Astrocyte of the hippocampus (primary cell): ENCODE data around the gene TCF25.
"Not testable (repeated sequence)": the region's sequence is repeated elsewhere in the genome, so short reads cannot be mapped to it uniquely, and the experiment has no call there.

Experiments used
- DNase-seq: peaks from one replicate; pipeline ENCODE4 v3.0.0; 2011; ENCODE audit warnings: low read depth, low spot score

The TCF25 gene

DNA sequence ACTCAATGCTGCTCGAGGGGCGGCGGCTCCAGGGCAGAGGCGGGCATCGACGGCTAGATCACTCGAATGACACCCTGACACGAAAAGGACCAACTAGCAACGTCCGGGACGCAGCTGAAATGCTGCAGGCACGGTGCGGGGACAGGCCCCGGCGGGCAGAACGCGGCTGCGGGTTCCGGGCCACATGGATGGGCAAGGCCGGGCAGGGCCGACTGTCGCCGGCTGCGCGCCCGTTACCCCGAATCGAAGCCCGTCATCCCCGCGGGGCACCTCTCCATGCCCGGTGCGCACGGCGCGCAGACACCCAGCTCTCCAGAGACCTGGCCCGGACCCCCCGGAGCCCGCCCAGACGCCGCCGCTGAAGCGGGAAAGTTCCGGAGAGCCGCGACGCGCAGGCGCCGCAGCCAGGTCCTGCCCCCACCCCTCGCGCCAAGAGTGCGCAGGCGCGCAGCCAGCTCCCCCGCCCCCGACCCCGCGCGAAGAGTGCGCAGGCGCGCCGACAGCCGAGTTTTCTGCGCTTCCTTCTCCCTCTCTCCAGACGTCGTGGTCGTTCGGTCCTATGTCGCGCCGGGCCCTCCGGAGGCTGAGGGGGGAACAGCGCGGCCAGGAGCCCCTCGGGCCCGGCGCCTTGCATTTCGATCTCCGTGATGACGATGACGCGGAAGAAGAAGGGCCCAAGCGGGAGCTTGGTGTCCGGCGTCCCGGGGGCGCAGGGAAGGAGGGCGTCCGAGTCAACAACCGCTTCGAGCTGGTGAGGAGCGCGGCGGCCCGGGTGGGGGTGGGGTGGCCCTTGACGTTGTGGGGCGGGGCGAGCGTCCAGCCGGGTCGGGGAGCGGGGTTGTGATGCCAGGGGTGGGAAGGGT lies at the start of gene TCF25:
TSS of gene TCF25 (plus strand) at position 484 of the 863 bp plus-strand sequence. CDS start at position 560, 76 bp downstream.
- DNase-seq, result peak; percentile 96

- DNase-seq, result not testable (repeated sequence)
Measured at GRCh38 chr16:89823824-89824148, 49.6 kb upstream of the TCF25 start.

- DNase-seq, result no peak
Measured at GRCh38 chr16:89826531-89827382, 46.6 kb upstream of the TCF25 start.

DNA sequence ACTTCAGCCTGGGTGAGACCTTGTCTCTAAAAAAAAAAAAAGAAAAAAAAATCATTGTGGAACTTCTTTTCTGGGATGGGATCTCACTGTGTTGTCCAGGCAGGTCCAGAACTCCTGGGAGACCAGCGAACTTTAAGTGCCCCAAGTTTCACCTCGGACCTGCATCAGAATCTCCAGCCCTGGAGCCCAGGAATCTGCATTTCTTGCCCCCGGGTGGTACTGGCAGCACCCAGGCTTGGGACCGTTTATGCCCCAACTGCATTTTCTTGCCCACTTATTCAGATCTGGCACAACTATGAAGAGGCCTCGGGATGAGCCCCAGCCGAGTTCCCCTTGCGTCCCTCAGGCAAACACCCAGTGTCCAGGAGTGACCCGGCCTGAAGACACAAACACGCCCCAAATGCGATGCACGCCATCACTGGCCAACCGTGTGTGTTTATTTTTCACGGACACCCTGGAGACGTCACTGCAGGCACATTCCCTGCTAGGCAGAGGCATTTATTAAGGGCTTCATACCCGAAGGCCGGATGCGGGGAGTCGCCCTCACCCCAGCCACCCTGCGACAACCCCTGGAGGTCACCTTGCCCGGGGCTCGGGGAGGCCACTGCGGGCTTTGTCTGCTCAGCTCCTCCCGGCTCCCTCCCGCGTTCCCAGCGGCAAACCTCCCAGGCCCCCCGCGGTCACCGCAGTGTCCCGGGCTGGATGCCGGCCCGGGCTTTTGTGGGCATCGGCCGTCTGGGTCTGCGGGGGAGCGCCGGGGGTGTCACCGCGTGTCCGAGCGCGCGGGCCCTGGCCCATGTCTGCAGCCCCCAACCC lies 45.8 kb upstream of the TCF25 start:
- DNase-seq, result peak; percentile 76

- DNase-seq, result peak; percentile 95
Measured at GRCh38 chr16:89828199-89828869, 45.1 kb upstream of the TCF25 start, which contains the start of gene SPIRE2. Gene SPIRE2 (plus strand): TSS chr16:89828475. CDS start chr16:89828551, 76 bp downstream.

GRCh38 chr16:89828870-89829629 lies 44.3 kb upstream of the TCF25 start:
- no peak for DNase-seq

DNA sequence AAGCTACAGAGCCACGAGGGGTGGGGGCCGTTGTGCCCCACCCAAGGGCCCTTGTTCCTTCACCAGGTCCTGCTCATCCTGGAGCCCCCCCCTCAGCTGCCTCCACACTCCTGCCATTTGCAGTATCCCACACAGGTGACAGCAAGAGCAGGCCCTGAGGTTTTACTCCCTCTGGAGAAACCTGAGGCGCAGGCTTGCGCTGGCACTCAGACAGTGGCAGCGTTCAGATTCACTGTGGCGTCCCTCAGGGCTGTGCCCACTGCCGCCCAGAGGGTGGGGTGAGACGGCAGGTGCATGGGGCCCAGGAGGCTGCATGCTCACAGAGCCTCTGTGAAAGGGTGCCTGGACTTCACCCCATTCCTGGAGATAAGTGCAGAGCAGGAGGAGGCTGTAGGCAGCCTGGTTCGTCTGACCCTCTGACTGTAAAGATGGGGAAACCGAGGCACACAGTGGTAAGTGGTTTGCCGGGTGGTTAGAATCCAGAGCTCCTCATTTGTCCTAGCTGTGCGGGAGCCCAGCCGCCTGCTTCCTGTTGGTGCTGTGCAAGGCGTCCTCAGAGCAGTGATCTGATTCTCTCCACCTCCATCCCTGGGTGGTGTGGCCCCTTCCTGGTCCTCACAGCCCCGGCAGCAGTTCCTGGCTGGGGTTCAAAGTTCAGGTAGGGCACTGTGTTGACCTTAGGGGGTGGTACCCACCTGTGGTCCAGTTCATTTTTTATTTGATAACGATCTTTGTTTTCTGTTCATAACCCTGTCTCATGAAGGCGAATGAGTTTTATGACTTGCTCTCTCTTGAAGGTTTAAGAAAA lies 43.6 kb upstream of the TCF25 start:
- no peak for DNase-seq

DNA sequence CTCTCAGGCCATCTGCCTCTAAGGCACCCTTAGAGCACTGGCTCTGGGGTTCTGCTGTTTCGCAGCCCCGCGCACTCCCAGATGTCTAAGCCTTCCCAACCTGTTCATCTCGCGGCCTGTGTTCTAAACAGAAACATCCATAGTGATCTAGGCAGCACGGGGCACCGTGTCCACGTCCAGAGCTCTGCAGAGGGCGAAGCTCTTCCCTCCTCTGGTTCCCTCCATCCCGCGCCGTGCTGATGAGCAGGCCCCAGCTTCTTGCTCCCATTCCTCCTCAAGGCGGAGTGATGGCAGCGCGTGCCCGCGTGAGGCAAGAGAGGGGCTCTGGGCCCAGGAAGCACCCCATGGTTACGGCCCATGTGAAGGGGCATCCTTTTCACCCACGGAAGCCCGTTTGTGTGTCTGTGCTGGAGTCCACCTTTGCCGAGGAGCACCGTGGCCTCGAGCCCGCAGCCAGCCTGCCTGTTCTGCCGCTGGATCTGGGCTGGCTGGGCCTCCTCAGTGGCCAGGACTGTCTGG lies 41.5 kb upstream of the TCF25 start:
- DNase-seq, result no peak

GRCh38 chr16:89833664-89834363 lies 39.6 kb upstream of the TCF25 start:
- not testable (repeated sequence) for DNase-seq

DNA sequence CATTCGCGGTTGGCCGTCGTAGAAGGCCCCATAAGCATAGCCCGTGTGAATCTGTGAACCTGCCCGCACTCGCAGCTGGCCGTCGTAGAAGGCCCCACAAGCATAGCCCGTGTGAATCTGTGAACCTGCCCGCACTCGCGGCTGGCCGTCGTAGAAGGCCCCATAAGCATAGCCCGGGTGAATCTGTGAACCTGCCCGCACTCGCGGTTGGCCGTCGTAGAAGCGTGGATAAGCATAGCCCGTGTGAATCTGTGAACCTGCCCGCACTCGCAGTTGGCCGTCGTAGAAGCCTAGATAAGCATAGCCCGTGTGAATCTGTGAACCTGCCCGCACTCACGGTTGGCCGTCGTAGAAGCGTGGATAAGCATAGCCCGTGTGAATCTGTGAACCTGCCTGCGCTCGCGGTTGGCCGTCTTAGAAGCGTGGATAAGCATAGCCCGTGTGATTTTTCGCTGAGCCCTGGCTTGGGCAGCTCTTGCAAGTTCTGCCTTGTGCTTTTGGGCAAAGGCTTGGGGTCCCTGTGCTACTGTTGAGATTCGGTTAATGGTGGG lies 38.5 kb upstream of the TCF25 start:
- DNase-seq, result not testable (repeated sequence)

- DNase-seq, result not testable (repeated sequence)
Measured at GRCh38 chr16:89836484-89836883, 36.9 kb upstream of the TCF25 start.

GRCh38 chr16:89837014-89837546 lies 36.3 kb upstream of the TCF25 start:
- no peak for DNase-seq

DNA sequence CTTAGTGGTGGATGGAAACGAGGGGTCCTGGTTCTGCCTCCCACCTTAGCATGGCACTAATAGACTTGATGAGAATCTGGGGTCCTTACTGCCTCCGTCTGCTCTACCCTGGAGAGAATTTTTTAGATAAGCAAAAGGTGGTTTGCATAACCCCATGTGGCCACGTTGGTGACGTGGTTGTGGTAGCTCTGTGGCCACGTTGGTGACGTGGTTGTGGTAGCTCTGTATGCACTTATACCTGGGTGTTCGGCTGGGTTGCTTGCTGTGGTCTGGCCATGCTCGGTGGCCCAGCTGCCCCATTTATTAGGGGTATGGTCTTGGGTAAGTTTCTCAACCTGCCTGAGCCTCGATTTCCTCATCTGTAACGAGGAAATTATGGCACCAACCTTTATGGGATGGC lies 32.1 kb upstream of the TCF25 start:
- DNase-seq, result no peak

DNA sequence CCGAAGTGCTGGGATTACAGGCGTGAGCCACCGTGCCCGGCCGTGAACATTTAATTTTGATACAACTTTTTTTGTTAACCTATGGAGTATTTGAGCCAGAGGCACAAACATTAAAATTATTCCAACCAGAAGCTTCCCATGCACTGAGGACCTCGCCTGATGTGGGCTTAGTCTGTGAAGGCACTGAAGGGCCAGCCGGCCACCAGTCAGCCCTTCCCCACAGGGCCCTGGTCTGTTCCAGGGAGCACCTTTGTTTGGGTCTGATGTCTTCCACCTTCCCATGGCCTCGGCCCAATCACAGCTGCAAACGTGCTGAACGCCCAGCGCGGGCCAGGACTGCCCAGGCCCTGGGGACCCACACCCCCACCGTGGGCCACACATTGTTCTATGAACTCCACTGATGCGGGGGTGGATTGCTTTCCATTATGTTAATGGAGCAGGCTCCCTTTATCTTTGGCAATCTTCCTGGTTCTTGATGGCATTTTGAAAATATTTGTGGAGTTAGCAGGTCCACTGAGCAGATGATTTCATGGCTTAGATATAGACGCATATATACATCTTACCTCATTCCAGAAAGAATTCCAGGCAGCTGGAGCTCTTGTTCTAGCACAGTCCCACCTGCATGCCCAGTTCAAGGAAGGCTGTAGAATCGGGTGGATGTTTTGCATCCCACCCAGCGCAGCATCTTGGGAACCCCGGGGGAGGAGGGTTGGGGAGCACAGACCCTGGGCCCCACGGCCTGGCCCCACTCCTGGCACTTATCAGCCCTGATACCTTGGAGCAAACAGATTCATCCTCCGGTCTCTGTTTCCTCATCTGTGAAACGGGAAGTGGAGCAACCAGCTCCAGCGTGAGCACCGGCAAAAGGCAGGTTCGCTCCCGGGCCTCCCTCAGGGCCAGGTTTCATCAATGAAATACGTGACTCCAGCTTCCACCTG lies 30.7 kb upstream of the TCF25 start:
- peak; percentile 91 for DNase-seq

DNA sequence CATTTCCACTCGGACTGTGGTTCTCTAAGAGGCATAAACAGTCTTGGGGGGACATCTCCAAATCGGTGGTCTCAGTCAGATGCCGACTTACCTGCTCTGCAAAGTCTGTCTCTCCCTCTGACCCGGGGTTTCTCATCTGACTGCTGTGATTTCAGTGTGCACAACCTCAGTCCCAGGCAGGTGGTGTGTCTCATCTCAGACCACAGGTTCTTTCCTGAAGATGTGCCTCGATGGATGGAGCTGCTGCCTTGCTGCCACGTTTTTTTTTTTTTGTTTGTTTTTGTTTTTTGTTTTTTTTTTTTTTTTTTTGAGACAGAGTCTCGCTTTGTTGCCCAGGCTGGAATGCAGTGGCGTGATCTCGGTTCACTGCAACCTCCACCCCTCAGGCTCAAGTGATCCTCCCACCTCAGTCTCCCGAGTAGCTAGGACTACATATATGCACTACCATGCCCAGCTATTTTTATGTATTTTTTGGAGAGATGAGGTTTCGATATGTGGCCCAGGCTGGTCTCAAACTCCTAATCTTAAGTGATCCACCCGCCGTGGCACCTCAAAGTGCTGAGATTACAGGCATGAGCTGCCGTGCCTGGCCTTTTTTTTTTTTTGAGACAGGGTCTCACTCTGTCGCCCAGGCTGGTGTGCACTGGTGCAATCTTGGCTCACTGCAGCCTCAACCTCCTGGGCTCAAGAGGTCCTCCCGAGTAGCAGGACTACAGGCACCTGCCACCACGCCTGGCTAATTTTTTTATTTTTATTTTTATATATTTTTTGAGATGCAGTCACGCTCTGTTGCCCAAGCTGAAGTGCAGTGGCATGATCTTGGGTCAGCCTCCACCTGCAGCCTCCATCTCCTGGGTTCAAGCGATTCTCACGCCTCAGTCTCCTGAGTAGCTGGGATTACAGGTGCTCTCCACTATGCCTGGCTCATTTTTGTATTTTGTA lies 29.7 kb upstream of the TCF25 start:
- DNase-seq, result no peak
